ENCODE data around the gene GSK3B. TPM values are rescaled to one million over a fixed set of nuclear protein-coding genes. Genes with fewer than 3 reads are reported as not detected.

GSK3B gene
- total and polyA plus RNA-seq, 8 donors: 6.2 to 59.1 (median 15.6) TPM

DNA sequence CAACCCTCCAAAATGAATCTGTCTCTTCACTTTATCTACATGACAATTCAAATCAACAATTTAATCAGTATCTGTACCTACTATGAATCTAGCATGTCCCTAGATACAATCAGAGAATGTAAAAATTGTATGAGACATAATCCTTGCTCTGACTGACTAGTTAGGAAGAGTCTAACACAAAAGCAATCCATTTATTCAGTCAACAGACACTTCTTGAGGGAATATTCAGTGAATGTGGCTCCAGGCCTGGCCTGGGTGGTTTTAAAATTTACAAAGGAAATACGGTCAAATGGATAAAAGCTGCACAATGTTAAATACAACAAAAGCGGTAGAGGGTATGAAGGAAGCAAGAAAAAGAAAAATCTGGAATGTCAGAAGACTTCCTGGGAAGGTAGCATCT lies 45.2 kb downstream of the GSK3B start:
- no peak for DNase-seq
- WGBS, 5 donors: 46 to 78% (median 69%) methylated on average over 2 of the region's 2 CpGs
- Histone ChIP-seq H3K9me3 (peaks cover 3 to 23% (median 13%) of the 10 kb centered on the region in 4 donors), H3K36me3 (no peaks in the 10 kb centered on the region), H3K4me3 (no peak overlapping the region), H3K4me1 (peaks cover 3 to 60% (median 38%) of the 10 kb centered on the region in 4 donors), H3K27ac (no peak overlapping the region), H3K27me3 (no peaks in the 10 kb centered on the region)
- intact Hi-C loops (cut with DNase I; ENCODE audit: low total_unique reads): no loop called here
- TF ChIP-seq POLR2AphosphoS5 (IDR thresholded peaks at IDR 0.05) (no peak), EP300 (IDR thresholded peaks at IDR 0.05) (no peak), POLR2A (IDR thresholded peaks at IDR 0.05) (no peak)
- TF ChIP-seq, protein P1, sequence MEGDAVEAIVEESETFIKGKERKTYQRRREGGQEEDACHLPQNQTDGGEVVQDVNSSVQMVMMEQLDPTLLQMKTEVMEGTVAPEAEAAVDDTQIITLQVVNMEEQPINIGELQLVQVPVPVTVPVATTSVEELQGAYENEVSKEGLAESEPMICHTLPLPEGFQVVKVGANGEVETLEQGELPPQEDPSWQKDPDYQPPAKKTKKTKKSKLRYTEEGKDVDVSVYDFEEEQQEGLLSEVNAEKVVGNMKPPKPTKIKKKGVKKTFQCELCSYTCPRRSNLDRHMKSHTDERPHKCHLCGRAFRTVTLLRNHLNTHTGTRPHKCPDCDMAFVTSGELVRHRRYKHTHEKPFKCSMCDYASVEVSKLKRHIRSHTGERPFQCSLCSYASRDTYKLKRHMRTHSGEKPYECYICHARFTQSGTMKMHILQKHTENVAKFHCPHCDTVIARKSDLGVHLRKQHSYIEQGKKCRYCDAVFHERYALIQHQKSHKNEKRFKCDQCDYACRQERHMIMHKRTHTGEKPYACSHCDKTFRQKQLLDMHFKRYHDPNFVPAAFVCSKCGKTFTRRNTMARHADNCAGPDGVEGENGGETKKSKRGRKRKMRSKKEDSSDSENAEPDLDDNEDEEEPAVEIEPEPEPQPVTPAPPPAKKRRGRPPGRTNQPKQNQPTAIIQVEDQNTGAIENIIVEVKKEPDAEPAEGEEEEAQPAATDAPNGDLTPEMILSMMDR (IDR thresholded peaks at IDR 0.05): no peak

DNA sequence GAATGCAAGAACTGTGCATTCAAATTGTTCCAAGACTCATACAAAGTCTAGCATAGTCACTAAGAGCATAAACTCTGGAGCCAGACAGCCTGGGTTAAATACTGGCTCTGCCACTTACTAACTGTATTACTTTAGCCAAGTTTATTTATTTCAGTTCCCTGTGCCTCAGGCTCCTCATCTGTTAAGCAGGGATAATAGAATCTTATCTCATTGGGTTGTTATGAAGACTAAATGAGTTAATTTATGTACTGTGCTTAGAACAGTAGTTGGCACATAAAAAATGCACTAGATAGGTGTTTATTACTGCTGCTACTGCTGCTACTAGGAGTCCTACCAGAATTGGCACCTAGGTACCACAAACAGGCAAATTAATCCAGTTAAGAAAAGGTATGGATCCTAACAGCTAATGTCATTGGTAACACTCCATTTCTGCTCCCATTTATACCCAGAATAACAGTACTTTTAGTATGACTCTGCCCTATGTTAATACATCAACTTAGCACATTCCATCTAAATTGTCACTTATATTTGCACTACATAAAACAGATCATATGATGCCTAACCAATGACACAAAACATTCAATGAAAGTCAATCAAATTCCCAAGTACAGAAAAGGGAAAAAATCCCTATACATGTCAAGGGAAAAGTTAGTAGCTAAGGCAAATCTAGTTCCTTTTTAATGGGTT lies 45.7 kb downstream of the GSK3B start:
- Histone ChIP-seq H3K4me3 (no peak overlapping the region), H3K9me3 (peaks cover 3 to 23% (median 13%) of the 10 kb centered on the region in 4 donors), H3K27ac (no peak overlapping the region), H3K27me3 (no peaks in the 10 kb centered on the region), H3K4me1 (peaks cover 3 to 55% (median 37%) of the 10 kb centered on the region in 4 donors), H3K36me3 (no peaks in the 10 kb centered on the region)
- TF ChIP-seq EP300 (IDR thresholded peaks at IDR 0.05) (no peak), POLR2A (IDR thresholded peaks at IDR 0.05) (no peak), POLR2AphosphoS5 (IDR thresholded peaks at IDR 0.05) (no peak)
- TF ChIP-seq, protein P1 (IDR thresholded peaks at IDR 0.05): no peak
- DNase-seq: no peak
- intact Hi-C loops (cut with DNase I; ENCODE audit: low total_unique reads): no loop called here

DNA sequence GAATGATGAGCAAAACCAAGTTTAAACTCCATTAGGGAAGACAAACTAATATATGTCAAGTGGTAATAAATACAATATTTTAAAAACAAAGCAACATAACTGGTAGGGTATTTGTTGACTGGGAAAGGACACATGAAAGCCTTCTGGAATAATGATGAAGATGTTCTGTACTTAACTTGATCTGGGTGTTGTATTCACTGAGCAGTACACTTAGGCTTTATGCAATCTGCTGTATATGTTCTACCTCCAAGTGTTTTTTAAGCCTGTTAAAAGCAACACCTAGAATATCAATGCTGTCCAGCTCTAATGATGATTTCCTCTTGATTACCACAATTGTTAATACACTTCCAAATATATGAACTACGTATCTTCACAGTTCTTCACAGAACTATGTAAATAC lies 46.6 kb downstream of the GSK3B start:
- Histone ChIP-seq H3K36me3 (no peaks in the 10 kb centered on the region), H3K9me3 (peaks cover 3 to 23% (median 13%) of the 10 kb centered on the region in 4 donors), H3K27me3 (no peaks in the 10 kb centered on the region), H3K27ac (no peak overlapping the region), H3K4me1 (peaks cover 3 to 50% (median 34%) of the 10 kb centered on the region in 4 donors), H3K4me3 (no peak overlapping the region)
- no peak for DNase-seq
- TF ChIP-seq POLR2A (IDR thresholded peaks at IDR 0.05): no peak
- no peak for TF ChIP-seq POLR2AphosphoS5 (IDR thresholded peaks at IDR 0.05)
- TF ChIP-seq EP300 (IDR thresholded peaks at IDR 0.05): no peak
- TF ChIP-seq, protein P1 (IDR thresholded peaks at IDR 0.05): no peak
- 73 to 79% (median 76%) methylated on average over 1 of the region's 1 CpG for WGBS, 5 donors
- intact Hi-C loops (cut with DNase I; ENCODE audit: low total_unique reads): no loop called here

DNA sequence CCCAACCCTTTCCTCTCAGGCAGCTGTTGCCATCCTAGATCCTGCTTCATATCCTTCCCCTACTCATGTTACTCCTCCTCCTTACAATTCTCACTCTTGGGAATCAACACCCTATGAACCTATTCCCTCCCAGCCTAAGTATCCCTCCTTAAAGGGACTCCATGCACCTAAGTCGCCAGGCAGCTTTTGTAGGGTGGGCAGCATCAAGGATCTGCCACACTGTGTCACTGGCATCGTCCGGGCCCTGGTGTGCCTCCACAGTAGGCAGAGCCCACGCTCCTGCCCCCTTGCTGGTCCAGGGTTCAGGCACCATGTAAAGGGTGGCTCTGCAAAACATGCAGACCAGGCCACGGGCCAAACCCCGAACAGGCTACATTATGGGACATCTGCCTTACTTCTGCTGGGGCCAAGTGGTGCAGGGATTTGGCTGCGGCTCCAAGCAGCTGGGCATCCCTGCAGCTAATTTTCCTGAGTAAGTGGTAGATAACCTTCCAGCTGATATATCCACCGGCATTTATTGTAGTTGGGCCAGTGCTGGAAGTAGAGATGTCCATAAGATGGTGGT lies 53.4 kb downstream of the GSK3B start:
- intact Hi-C loops (cut with DNase I; ENCODE audit: low total_unique reads): no loop called here
- no peaks in the 10 kb centered on the region for H3K27me3 ChIP-seq
- no peak overlapping the region for H3K4me3 ChIP-seq
- no peak for DNase-seq
- no peak for TF ChIP-seq EP300 (IDR thresholded peaks at IDR 0.05)
- TF ChIP-seq POLR2A (IDR thresholded peaks at IDR 0.05): no peak
- TF ChIP-seq, protein P1 (IDR thresholded peaks at IDR 0.05): no peak
- no peak for TF ChIP-seq POLR2AphosphoS5 (IDR thresholded peaks at IDR 0.05)
- no peak overlapping the region for H3K27ac ChIP-seq
- peaks cover 21 to 45% (median 36%) of the 10 kb centered on the region in 4 donors for H3K9me3 ChIP-seq
- H3K36me3 ChIP-seq: peaks cover 0 to 21% (median 9%) of the 10 kb centered on the region in 4 donors
- peaks cover 0 to 1% (median 0%) of the 10 kb centered on the region in 4 donors for H3K4me1 ChIP-seq
- WGBS, 5 donors: 92 to 99% (median 98%) methylated on average over 7 to 8 of the region's 8 CpGs

Data from stomach (tissue), 9 donors.